A673 (cell line): Measurements from ENCODE around the gene CSTPP1.

Experiments
- CTCF ChIP-seq: fragments of 300-800, 200-600 bp; sonication (generic); conservative IDR thresholded peaks from 2 replicates; pipeline ENCODE4 v1.5.1; 2017; ENCODE audit warnings: low read depth, mild to moderate bottlenecking, antibody characterized with exemption, low read length, moderate library complexity, mixed read lengths
- EZH2 ChIP-seq: fragments of 200-600 bp; sonication (generic); IDR thresholded peaks from 2 replicates; pipeline ENCODE4 v1.6.1; 2017; ENCODE audit warnings: borderline replicate concordance, low read depth, mild to moderate bottlenecking, mixed read lengths, antibody characterized with exemption, low read length; ENCODE audit not compliant: poor library complexity, severe bottlenecking

- TF ChIP-seq CTCF (peak; percentile 69), EZH2 (no peak)
These were observed 20.1 kb upstream of the CSTPP1 start for GRCh38 chr11:46916286-46917108.
